ENCODE measurements around the gene TRIM65. TPM values are rescaled to one million over a fixed set of nuclear protein-coding genes. Genes with fewer than 3 reads are reported as not detected.
A peak's percentile ranks its signal among the peaks of the same experiment; 100 is the strongest.

Gene TRIM65
- total RNA-seq, 1 experiment from 2014 or later, result 48.6 TPM

- ChIA-PET CTCF (interaction anchor here (0.5 to 0.6 kb wide), 3 partner anchors 10 to 103 kb away, joined by 3 to 7 read pairs (median 4); no protein-coding TSS in a partner anchor), POLR2A (interaction anchor here (0.6 to 2.8 kb wide), 3 partner anchors 21 to 100 kb away, joined by 3 to 10 read pairs (median 4); a partner anchor contains a TSS)
- Histone ChIP-seq H3K4me3 (ENCODE audit: low read depth in 2 of 2, low read length in 2 of 2) (peak overlapping the region; percentile 76 to 82), H3K9me3 (ENCODE audit: control insufficient read depth, insufficient read depth, low read depth, low read length) (no peaks in the 10 kb centered on the region), H3K36me3 (ENCODE audit: control insufficient read depth, insufficient read depth, low read length) (no peaks in the 10 kb centered on the region; the same call in 1 of the 2 replicates), H3K27me3 (ENCODE audit: control insufficient read depth, insufficient read depth, low read length) (no peaks in the 10 kb centered on the region), H3K27ac (ENCODE audit: low read length) (peak overlapping the region; percentile 88), H3K4me1 (ENCODE audit: control insufficient read depth, insufficient read depth, low read length) (peaks cover 33% of the 10 kb centered on the region)
- intact Hi-C loops (cut with micrococcal nuclease; ENCODE audit: unreplicated experiment), result no loop called here
- TSS peak; percentile 73 for BruUV-seq (replicated peaks)
- DNase-seq (ENCODE audit: low read depth, low spot score), result no peak
- ATAC-seq, result peak; percentile 64
- peak; percentile 94; the same call in 1 of the 2 replicates for TF ChIP-seq SIN3A (IDR thresholded peaks at IDR 0.05; ENCODE audit: borderline replicate concordance, insufficient read depth, low read depth, low read length)
- no peak for TF ChIP-seq CTCF (IDR thresholded peaks at IDR 0.05)
- TF ChIP-seq POLR2AphosphoS5 (IDR thresholded peaks at IDR 0.05; ENCODE audit: low read depth, low read length), result peak; percentile 84
- TF ChIP-seq TCF7L2 (IDR thresholded peaks at IDR 0.05; ENCODE audit: low read depth, low read length), result 0 out of 2 replicates have a peak, but pooled peaks have one; percentile 30
- TF ChIP-seq REST (IDR thresholded peaks at IDR 0.05; ENCODE audit: insufficient read depth in 1 of 2, low read depth in 2 of 2, low read length in 1 of 2), result peak in 1 of 2 experiments; percentile 28; a peak in 1 of 4 replicates
- in situ Hi-C loops (cut with HindIII; ENCODE audit: low pct_unique_long_range_greater_than_20kb, low sequenced_read_pairs), result no loop called here
Observed at GRCh38 chr17:75876938-75877751, 19.6 kb downstream of the TRIM65 start.

GRCh38 chr17:75876190-75876937, 20.4 kb downstream of the TRIM65 start:
- Histone ChIP-seq H3K27me3 (ENCODE audit: control insufficient read depth, insufficient read depth, low read length) (no peaks in the 10 kb centered on the region), H3K4me3 (ENCODE audit: low read depth in 2 of 2, low read length in 2 of 2) (peak overlapping the region; percentile 76 to 82), H3K36me3 (ENCODE audit: control insufficient read depth, insufficient read depth, low read length) (no peaks in the 10 kb centered on the region; the same call in 1 of the 2 replicates), H3K27ac (ENCODE audit: low read length) (peak overlapping the region; percentile 88), H3K9me3 (ENCODE audit: control insufficient read depth, insufficient read depth, low read depth, low read length) (no peaks in the 10 kb centered on the region), H3K4me1 (ENCODE audit: control insufficient read depth, insufficient read depth, low read length) (peaks cover 33% of the 10 kb centered on the region)
- TF ChIP-seq CTCF (IDR thresholded peaks at IDR 0.05) (no peak), SIN3A (IDR thresholded peaks at IDR 0.05; ENCODE audit: borderline replicate concordance, insufficient read depth, low read depth, low read length) (0 out of 2 replicates have a peak, but pooled peaks have one; percentile 33)
- no TSS peak for BruUV-seq (replicated peaks)
- POLR2A ChIA-PET, result interaction anchor here (0.9 to 2.8 kb wide), 2 partner anchors 21 to 96 kb away, joined by 4 to 10 read pairs; a partner anchor contains a TSS
- peak; percentile 10 for ATAC-seq
- intact Hi-C loops (cut with micrococcal nuclease; ENCODE audit: unreplicated experiment) (no loop called here), in situ Hi-C loops (cut with HindIII; ENCODE audit: low pct_unique_long_range_greater_than_20kb, low sequenced_read_pairs) (no loop called here)
- CTCF ChIA-PET, result interaction anchor here (0.5 to 0.9 kb wide), 2 partner anchors 15 to 902 kb away, joined by 4 to 5 read pairs; no protein-coding TSS in a partner anchor
- DNase-seq (ENCODE audit: low read depth, low spot score), result no peak

Data from Panc1 (cell line).